Measurements from ENCODE around the gene SMARCD2.

DNA sequence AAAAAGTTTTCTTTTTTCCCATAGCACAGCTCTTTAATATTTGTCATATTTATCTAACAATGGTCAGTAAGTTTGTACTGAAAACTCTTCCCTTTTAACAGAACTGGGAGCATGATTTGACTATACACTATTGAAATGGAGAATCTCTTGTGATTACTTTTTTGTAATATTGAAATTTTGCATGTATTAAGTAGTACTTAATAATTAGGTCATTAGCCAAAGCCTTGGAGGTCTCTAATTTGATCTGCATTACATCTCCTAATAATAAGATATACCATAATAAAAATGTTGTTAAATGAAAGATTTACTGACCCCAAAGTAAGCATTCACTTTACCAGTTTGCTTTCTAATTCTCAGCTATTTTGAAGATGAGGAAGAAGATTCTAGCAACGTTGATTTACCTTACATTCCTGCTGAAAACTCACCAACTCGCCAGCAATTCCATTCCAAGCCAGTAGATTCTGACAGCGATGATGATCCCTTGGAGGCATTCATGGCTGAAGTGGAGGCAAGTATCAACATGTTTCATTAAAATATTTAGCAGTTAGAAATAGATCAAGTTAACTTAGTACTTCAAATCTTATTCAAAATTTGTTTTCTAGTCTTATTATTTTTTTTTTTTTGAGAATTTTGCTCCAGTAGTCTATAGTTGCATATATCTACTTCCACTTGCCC is 50.3 kb downstream of the SMARCD2 start:
- TF ChIP-seq, protein P1, sequence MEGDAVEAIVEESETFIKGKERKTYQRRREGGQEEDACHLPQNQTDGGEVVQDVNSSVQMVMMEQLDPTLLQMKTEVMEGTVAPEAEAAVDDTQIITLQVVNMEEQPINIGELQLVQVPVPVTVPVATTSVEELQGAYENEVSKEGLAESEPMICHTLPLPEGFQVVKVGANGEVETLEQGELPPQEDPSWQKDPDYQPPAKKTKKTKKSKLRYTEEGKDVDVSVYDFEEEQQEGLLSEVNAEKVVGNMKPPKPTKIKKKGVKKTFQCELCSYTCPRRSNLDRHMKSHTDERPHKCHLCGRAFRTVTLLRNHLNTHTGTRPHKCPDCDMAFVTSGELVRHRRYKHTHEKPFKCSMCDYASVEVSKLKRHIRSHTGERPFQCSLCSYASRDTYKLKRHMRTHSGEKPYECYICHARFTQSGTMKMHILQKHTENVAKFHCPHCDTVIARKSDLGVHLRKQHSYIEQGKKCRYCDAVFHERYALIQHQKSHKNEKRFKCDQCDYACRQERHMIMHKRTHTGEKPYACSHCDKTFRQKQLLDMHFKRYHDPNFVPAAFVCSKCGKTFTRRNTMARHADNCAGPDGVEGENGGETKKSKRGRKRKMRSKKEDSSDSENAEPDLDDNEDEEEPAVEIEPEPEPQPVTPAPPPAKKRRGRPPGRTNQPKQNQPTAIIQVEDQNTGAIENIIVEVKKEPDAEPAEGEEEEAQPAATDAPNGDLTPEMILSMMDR (IDR thresholded peaks at IDR 0.05) = no peak
- TF ChIP-seq EZH2phosphoT487 (IDR thresholded peaks at IDR 0.05) = no peak
